ENCODE results near the gene ADK.

The ADK gene

DNA sequence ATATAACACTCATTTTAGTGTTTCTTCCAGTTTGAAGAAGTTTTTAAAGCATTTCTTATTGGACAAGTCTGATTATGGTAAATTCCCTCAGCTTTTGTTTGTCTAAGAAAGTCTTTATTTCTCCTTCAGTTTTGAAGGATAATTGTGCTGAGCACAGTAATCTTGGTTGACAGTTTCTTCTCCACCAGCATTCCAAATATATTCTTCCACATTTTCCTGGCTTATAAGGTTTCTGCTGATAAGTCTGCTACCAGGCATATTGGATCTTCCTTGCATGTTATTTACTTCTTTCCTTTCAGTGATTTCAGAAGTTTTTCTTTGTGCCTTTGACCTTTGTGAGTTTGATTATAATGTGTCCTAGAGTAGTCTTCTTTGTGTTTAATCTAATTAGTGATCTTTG, 210.7 kb downstream of the ADK start:
- TF ChIP-seq, protein P1, sequence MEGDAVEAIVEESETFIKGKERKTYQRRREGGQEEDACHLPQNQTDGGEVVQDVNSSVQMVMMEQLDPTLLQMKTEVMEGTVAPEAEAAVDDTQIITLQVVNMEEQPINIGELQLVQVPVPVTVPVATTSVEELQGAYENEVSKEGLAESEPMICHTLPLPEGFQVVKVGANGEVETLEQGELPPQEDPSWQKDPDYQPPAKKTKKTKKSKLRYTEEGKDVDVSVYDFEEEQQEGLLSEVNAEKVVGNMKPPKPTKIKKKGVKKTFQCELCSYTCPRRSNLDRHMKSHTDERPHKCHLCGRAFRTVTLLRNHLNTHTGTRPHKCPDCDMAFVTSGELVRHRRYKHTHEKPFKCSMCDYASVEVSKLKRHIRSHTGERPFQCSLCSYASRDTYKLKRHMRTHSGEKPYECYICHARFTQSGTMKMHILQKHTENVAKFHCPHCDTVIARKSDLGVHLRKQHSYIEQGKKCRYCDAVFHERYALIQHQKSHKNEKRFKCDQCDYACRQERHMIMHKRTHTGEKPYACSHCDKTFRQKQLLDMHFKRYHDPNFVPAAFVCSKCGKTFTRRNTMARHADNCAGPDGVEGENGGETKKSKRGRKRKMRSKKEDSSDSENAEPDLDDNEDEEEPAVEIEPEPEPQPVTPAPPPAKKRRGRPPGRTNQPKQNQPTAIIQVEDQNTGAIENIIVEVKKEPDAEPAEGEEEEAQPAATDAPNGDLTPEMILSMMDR (IDR thresholded peaks at IDR 0.05; ENCODE audit: low read depth, low read length, missing control alignments), result no peak
- DNase-seq (ENCODE audit: low read depth), result no peak
- in situ Hi-C loops (cut with HindIII; ENCODE audit: low sequenced_read_pairs), result no loop called here
- H3K4me3 ChIP-seq (ENCODE audit: low read depth, low read length), result no peak overlapping the region

DNA sequence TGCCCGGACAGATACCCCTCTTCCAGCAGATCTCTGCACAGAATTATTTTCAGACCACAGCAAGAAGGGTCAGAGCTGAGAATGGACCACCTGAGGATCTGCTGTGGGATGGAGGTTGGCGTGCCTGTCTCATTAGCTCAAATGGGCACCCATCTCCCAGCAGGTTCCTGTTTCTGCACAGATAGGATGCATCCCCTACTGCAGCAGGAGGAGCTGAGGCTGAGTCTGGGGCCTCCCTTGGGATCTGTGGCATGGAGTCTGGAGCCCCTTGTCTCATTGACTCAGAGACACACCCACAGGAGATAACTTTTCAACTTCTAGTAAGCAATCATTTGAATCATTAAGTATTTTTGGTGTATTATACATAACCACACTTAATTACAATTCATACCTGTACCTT, 212.7 kb downstream of the ADK start:
- H3K4me3 ChIP-seq (ENCODE audit: low read depth, low read length), result no peak overlapping the region
- TF ChIP-seq, protein P1 (IDR thresholded peaks at IDR 0.05; ENCODE audit: low read depth, low read length, missing control alignments), result no peak
- in situ Hi-C loops (cut with HindIII; ENCODE audit: low sequenced_read_pairs), result no loop called here

DNA sequence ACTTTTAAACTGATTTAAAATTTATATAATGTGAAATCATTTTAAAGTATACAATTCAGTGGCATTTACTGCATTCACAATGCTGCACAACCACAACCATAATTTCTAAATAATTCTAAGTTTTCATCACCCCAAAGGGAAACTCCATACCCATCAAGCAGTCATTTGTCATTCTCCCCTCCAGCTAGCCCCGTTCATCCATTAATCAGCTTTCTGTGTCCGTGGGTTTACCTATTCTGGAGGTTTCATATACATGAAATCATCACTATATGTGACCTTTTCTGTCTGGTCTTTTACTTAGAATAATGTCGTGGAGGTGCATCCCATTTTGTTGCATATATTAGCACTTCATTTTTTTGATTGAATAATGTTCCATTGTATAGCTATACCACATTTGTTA, 214.1 kb downstream of the ADK start:
- in situ Hi-C loops (cut with HindIII; ENCODE audit: low sequenced_read_pairs), result no loop called here
- H3K4me3 ChIP-seq (ENCODE audit: low read depth, low read length), result no peak overlapping the region
- TF ChIP-seq, protein P1 (IDR thresholded peaks at IDR 0.05; ENCODE audit: low read depth, low read length, missing control alignments), result no peak
- no peak for DNase-seq (ENCODE audit: low read depth)

More for the DNA sequence above, 212.7 kb downstream of the ADK start:
- no peak for DNase-seq (ENCODE audit: low read depth)

DNA sequence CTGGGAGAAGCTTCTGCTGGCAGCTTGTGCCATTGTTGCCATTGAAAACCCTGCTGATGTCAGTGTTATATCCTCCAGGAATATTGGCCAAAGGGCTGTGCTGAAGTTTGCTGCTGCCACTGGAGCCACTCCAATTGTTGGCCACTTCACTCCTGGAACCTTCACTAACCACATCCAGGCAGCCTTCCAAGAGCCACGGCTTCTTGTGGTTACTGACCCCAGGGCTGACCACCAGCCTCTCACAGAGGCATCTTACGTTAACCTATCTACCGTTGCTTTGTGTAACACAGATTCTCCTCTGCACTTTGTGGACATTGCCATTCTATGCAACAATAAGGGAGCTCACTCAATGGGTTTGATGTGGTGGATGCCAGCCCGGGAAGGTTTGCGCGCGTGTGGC, 220.7 kb downstream of the ADK start:
- H3K4me3 ChIP-seq (ENCODE audit: low read depth, low read length), result no peak overlapping the region
- TF ChIP-seq, protein P1 (IDR thresholded peaks at IDR 0.05; ENCODE audit: low read depth, low read length, missing control alignments), result no peak
- in situ Hi-C loops (cut with HindIII; ENCODE audit: low sequenced_read_pairs), result no loop called here
- DNase-seq (ENCODE audit: low read depth), result peak; percentile 93

DNA sequence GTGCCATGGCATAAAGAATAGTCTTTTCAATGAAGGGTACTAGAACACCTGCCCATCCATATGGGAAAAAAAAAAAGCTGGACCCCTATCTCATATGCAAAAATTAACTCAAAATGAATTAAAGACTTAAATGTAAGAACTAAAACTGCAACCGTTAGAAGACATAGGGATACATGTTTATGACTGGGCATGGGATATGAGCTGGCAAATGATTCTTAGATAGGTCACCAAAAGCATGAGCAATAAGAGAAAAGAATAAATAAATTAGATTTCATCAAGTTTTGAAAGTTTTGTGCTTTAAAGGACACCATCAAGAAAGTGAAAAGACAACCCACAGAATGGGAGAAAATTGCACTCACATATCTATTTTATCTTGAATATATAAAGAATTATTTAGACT, 222.0 kb downstream of the ADK start:
- no peak for DNase-seq (ENCODE audit: low read depth)
- TF ChIP-seq, protein P1 (IDR thresholded peaks at IDR 0.05; ENCODE audit: low read depth, low read length, missing control alignments), result no peak
- H3K4me3 ChIP-seq (ENCODE audit: low read depth, low read length), result no peak overlapping the region
- in situ Hi-C loops (cut with HindIII; ENCODE audit: low sequenced_read_pairs), result no loop called here

DNA sequence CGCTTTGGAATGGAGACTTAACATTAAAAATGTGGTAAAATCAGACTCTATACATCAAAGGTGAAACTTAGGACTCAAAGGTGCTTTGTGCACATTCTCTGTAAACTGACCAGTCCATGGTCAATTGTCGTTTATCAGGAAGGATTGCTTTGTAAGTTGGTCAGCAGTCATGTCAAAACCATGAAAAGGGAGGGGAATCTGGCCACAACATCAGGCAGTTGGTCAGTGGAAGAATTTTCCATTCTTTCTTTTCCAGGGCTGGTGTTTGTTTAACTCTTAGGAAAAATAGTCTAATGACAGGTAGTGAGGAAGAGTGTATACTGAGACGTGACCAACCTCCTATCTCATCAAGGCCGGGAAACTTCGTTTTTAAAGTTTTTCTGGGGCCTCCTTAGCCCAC, 226.5 kb downstream of the ADK start:
- TF ChIP-seq, protein P1 (IDR thresholded peaks at IDR 0.05; ENCODE audit: low read depth, low read length, missing control alignments), result no peak
- in situ Hi-C loops (cut with HindIII; ENCODE audit: low sequenced_read_pairs), result no loop called here
- no peak overlapping the region for H3K4me3 ChIP-seq (ENCODE audit: low read depth, low read length)
- DNase-seq (ENCODE audit: low read depth), result peak; percentile 15

DNA sequence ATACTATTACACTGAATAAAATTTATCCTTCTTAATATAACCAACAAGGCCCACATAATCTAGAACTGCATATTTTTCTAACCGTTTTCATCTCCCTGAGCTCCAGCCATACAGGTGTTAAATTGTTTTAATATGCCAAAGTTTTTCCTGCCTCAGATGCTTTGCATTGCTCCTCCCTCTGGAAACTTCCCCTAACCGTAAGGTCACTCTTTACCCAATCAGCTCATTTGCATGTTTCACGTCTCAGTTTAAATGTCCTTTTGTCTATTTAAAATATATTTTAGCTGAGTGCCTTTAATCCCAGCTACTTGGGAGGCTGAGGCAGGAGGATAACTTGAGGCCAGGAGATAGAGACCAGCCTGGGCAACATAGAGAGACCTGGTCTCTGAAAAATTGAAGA, 228.5 kb downstream of the ADK start:
- in situ Hi-C loops (cut with HindIII; ENCODE audit: low sequenced_read_pairs), result no loop called here
- H3K4me3 ChIP-seq (ENCODE audit: low read depth, low read length), result no peak overlapping the region
- DNase-seq (ENCODE audit: low read depth), result no peak
- TF ChIP-seq, protein P1 (IDR thresholded peaks at IDR 0.05; ENCODE audit: low read depth, low read length, missing control alignments), result no peak
